ENCODE data around the gene RPS6KB2.
A peak's percentile ranks its signal among the peaks of the same experiment; 100 is the strongest.
"Not testable (repeated sequence)": the region's sequence is repeated elsewhere in the genome, so short reads cannot be mapped to it uniquely, and the experiment has no call there.

Gene RPS6KB2

DNA sequence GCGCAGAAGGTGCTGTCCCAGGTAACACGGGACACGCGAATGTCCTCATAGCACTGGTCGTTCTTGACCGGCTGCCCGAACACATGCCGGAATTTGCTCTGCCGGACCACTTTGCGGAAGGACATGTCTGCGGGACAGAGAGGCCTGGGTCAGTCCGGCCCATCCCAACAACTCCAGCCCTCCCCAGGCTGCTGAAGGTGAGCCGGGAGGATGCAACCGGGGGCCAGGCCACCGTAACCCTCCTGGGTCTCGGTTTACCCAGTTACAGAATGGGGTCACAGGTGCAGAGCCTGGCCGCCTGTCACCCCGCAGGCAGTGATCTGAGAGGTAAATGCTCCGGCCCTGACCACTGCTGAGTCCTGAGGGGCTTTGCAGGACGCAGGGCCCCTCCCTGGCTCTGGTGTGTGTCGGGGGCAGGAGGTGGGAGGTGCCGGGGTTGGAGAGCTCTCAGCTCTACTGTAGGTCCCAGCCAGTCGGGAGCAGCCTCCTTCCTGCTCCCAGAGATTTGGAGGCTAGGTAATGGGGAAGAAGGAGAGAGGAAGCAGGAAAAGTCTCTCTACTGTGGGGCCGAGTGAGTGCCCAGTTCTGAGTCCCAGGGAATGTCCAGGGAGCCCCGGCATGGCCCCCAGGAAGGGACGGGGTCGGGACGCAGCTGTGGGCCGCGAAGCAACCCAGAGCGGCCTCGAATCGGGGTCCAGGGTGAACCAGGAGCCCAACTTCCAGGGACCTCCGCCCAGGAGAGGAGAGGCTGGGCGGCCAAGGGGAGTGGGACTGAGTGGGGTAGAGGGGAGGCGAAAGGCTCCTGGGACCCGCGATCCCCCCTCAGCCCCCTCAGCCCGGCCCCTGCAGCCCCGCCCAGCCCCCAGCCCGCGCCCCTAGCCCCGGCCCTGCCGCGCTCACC is 14.5 kb downstream of the RPS6KB2 start:
- DNase-seq (ENCODE audit: low read depth), result no peak

DNA sequence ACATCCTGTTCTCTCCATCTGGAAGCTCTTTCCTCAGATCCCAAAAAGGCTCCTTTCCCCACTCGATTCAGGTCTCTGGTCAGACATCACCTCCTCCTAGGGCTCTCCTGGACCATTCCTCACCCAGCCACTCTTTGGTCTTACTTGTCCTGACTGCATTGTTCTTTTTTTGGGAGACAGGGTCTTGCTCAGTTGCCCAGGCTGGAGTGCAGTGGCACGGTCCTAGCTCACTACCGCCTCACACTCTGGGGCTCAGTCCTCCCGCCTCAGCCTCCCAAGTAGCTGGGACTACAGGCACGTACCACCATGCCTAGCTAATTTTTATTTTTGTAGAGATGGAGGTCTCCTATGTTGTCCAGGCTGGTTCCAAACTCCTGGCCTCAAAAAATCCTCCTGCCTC is 17.2 kb downstream of the RPS6KB2 start:
- DNase-seq (ENCODE audit: low read depth), result no peak

DNA sequence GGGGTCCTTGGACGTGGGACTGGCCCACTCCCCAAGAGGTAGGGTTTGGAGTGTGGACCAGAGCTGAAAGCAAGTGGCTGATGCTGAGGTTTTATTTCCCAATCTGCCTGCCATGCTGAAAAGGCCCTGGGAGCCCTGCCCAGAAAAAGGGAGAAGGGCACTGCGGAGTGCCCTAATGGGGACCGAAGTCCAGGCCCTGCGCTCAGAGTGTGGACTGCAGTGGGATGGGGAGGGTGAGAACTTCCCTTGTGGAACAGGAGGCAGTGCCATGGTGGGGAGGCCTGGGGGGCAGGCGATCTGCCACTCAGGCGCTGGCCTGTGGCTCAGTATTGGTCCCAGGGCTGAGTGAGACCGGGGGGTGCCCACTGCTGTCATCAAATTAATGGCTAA is 19.9 kb downstream of the RPS6KB2 start:
- no peak for DNase-seq (ENCODE audit: low read depth)

DNA sequence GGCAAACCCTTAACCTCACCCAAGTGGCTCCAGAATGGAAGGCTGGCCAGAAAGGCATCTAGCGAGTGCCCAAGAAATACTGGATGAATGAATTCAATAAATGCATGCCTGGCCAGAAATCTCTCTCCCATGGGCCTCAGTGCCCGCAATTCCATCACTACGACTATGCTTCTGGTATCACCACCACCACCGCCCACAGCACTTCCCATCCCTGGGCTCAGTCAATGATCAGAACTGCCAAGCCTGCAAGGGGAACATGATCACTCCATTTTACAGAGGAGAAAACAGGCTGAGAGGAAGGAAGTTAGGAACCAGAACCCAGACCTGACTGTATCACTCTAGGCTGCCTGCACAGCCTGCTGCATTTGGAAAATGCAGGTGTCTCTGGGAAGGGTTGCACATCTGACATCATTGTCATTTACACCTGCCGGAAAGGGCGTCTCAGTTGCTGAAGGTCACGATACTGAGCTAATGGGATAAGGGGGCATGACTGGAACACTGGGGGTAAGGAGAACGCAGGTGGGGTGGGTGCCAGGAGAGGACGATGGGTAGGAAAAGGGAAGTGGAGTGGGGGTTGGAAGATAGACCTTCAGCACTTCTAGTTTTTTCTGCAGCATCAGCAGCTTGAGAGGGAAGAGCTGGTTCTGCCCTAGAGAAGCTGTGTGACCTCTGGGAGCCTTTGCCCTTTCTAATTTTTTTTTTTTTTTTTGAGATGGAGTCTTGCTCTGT is 21.0 kb downstream of the RPS6KB2 start:
- no peak for DNase-seq (ENCODE audit: low read depth)

DNA sequence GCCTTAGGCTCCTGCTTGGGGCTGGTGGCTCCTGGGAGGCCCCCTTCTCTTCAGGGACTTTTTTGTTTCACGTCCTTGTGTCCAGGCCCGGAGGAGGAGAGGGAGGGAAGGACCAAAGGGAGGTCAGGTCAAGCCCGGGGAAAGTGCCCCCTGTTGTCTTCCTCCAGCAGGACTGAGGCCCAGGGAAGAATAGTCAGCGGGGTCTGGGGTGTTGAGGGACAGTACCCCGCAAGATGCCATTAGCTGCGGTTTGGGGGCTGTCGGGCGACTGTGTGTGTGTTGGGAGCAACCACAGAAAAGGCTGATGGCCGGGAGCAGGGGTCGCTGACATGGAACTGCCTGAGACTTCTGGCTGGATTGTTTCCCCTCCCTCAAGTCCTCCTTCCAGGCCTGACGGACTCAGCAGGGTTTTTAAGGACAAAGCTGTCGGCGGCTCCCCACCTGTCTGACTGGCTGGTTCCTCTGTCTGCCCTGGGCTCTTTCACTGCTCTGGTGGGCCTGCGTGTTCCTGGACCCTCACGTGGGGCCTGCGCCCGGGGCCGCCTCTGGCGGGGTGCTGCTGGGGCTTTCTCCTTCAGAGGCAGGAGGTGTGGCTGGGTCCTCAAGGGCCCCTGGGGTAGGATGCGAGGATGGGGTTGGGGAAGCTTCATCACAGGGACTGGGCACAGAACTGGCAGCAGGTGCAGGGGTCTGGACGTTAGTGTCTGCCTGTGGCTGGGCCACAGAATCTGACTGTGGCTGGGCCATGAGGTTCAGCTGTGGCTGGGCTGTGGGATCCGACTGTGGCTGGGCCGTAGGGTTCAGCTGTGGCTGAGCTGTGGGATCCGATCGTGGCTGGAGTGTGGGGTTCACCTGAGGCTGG is 22.7 kb downstream of the RPS6KB2 start:
- DNase-seq (ENCODE audit: low read depth), result no peak

DNA sequence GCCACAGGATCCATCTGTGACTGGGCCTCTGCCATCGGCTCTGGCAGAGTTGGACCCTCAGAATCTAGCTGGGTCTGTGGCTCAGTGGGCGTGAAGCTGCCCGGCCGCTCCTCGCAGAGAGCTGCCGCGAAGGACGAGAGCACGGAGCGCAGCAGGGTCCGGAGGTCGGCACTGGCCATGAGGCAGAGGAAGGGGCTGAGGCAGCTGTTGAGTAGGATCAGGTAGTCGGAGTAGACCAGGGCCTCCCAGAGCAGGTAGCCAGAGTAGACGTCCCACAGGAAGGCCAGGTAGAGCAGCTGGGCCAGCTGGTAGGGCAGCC is 23.3 kb downstream of the RPS6KB2 start:
- DNase-seq (ENCODE audit: low read depth), result no peak

DNA sequence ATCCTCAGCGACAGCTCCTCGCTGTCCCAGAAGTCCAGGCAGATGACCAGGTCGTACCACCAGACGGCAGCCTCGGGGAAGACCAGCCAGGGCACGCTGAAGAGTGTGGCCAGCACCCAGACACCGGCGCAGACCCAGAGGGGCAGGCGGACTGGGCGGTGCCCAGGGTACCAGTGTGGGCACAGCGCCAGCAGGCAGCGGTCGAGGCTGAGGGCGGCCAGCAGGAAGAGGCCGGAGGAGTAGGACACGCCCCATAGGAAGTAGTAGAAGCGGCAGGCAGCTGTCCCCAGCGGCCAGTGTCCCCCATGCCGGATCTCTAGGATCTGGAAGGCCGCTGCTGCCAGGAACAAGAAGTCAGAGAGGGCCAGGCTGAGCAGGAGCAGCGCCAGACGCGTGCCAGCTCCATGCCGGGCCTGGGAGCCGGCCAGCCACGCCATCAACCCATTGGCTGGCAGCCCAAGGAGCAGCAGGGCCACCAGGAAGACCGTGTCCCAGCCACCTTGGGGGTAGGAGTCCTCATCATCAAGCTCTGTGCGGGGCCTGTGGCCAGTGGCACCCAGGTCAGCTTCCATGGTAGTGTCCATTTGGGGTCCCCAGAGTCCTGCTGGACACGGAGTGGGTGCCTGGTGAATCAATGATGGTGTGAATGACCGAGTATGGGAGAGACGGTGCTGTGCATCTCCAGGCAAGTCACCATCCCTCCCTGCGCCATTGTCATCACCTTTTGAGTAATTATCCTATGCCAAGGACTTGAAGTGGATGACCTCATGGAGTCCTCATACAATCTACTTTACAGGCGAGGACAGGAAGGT is 24.1 kb downstream of the RPS6KB2 start, which contains the start of gene GPR152:
GPR152 (minus strand) TSS at position 589 of the 812 bp plus-strand sequence; CDS start at position 584, 5 bp downstream.
- no peak for DNase-seq (ENCODE audit: low read depth)

DNA sequence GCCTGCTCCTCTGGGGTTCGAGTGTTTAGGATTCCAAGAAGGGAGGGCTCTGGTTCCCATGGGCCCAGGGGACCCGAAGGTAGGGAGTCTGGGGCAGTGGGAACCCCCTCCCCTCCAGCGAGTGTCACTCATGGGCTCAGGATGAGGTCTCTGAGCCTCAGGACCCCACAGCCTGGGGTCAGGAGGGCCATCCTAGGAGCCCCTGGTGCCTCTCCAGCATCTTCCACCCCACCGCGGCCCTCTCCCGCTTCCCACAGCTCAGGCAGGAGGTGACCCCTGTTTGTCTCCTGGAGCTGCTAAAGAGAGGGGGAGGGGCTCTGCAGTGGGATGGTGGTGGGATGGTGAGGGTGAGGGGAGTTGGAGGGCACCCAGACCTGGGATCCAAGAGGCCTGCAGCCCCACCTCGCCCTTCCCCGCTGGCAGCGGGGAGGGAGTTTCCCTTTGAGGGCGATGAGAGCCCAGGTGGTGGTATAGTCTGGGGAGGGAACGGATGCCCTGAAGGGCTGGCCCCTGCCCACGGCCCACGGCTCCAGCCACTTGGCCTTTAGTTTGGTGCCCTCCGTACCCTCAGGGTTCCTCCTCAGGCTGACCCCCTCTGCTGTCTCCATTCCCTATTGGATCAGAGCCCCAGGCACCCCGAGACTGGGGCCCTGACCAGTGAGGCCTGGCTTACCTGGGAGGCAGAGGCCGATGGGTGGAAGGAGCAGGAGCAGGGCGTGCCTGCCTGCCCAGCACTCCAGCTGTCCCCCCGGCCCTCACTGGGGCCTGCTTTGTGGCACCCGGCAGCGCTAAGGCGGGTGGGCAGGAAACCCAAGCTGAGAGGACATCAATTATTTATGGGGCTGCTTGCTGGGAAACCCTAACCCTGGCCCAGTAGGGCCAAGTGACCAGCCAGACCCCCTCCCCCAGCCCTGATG is 25.8 kb downstream of the RPS6KB2 start:
- DNase-seq (ENCODE audit: low read depth), result no peak

DNA sequence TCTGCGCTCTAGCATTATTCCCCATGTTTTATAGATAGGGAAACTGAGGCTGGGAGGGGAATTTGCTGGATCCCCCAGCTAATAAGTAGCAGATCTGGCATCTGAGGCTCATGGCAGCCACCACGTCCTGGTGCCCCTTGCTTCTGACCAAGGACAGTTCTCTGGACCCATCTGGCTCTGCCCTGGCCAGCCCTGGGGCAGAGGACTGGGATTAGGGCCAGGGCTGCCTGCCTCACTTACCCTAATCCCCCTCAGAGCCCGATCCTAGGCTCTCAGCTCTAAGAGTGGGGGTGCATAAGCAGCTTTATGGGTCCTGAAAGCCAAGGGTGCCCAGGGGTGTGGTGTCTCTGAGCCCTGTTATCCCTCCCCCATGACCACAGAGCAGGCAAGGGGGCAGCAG is 26.8 kb downstream of the RPS6KB2 start, which contains the start of gene CABP4:
CABP4 (plus strand) TSS at position 301 of the 400 bp plus-strand sequence; CDS start at position 371, 70 bp downstream.
- no peak for DNase-seq (ENCODE audit: low read depth)

DNA sequence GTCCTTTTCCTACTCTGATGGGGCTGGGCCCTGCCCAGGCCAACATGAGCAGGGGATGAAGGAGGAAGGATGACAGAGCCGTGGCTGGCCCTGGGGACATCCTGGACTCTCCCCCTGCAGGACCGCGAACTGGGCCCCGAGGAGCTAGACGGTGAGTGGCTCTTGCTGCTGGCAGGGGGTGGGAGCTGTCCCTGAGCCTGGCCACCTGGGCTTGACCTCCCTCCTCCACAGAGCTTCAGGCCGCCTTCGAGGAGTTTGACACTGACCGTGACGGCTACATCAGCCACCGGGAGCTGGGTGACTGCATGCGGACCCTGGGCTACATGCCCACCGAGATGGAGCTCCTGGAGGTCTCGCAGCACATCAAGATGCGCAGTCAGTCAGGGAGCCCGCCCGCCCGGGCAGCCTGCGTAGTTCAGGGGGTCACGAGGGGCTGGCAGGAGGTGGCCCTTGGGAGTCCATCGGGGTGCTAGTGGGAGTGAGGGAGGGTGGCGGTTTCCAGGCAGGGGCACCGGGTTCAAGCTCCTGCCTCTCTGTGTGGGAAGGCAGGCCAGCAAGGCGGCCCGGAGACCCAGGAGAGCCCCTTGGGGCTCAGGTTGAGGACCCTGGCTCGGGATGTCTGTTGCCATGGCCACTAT is 27.9 kb downstream of the RPS6KB2 start:
- DNase-seq (ENCODE audit: low read depth), result no peak

DNA sequence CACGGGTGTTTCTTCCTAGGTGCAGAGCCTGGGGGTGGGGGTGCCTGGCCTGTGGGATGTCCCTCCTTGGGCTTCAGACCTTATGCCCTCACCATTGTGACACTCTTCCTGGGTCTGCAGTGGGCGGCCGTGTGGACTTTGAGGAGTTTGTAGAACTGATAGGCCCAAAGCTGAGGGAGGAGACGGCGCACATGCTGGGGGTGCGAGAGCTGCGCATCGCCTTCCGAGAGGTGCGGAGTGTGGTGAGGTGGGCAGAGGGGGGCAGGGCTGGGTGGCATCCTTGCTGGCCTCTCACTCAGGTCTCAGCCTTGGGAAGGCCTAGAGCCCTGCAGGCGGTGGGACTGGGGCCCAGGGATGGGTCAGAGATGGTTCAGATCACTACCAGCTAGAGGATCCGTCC is 29.2 kb downstream of the RPS6KB2 start:
- no peak for DNase-seq (ENCODE audit: low read depth)

DNA sequence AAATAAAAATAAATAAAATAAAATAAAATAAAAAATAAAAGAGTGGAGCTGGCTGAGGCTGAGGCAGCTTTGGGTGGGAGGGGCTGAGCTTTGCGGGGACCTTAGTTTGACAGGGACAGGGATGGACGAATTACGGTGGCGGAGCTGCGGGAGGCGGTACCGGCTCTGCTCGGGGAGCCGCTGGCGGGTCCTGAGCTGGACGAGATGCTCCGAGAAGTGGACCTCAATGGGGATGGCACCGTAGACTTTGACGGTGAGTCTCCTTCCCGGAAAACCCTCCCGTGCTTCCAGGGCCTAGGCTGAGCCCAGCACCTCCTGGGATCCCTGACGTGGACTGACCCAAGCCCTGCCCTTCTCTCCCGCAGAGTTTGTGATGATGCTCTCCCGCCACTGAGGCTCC is 30.0 kb downstream of the RPS6KB2 start:
- no peak for DNase-seq (ENCODE audit: low read depth)

DNA sequence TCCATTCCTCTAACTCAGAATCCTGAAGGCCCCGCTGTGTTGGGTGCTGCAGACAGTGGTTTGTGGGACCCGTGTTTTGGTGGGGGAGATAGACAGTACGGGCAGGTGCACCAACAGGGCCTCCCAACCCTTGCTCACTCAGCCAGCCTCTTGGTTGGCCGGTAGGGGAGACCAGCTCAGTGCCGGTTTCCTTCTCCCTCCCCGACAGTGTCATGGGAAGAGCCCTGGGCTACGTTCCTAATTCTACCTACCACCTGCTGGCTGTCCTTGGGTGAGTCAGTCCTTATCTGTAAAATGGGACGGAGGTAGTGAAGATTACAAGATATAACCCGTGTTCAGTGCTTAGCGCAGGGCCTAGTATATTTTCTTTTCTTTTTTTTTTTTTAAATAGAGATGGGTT is 34.9 kb downstream of the RPS6KB2 start:
- no peak for DNase-seq (ENCODE audit: low read depth)

DNA sequence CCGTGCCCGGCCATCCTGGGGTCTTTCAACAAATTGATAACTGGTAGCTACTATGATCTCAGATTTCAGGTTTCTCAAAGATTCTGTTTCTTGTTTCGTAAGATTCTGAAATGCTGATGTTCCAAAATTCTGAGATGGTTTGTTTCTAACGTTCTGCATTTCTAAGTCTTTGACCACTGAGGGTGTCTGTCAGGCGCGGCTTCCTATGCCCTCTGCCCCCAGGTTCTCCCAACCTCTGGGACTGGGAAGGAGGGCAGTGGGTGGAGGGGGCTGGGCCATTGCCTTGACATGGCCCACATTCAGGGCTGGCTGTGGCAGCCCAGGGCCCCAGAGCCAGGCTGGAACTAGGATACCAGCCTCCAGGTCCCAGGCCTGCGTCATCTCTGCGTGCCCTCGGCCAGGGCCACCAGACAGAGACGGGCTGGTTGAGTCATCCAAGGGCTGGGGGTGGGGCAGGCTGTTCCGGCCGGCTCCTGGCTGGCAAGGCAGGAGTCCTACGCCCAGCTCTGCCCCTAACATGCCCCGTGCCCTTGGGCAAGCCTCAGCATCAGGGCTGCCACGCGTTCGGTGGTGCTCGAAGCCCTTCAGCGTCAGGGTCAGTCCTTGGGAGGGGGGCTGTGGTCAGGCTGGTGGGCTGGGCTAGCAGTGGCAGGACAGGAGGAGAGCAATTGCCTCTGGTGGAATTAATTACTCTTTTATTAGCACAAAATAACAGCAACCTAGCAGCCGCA is 35.6 kb downstream of the RPS6KB2 start:
- DNase-seq (ENCODE audit: low read depth), result no peak

DNA sequence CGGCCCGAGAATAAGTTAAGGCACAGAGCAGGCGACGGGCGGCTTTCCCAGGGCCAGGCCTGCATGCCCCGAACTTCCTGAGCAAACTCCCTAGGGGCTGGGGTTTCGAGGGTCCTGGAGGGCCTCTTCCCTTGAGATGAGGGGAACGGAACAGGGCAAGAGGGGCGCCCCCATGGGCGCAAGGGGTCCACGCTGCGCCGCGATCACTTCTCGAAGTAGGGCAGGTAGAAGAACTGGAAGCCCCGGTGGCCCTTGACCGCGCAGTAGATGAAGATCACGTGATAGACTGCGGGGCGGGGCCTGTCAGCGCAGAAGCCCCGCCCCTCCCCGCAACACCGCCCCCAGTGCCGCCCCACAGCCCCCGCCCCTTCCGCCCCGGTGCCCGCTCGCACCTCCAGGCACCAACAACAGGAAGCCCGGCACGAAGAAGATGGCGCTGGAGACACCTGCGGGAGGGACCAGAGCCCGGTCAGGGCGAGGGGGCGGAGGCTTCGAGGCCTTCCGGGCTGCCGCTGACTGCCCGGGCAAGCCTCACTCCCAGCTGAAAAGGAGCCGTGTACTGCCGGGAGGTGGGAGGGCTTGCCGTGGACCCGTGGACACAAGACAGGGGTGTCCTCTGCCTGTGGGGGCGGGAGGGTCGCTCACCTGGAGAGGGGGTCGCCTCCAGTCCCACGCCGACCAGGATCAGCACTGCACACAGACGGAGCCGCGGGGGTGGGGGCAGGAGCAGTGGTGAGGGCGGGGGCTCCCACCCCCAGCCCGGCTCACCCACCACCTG is 36.3 kb downstream of the RPS6KB2 start:
- DNase-seq (ENCODE audit: low read depth), result peak; percentile 91

DNA sequence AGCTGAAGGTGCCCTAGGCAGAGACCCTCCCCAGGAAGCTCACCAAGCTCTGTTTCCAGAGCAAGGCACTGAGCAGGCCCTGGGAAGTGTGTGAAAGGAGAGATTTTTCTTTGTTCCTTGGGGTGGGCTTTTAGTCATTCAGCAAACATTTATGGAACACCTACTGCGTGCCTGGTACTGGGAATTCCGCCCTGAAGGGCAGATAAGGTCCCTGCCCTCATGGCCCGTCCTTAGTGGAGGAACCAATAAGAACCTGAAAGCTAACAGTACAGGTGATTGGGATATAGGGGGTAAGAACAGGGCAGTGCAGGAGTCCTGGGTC is 36.9 kb downstream of the RPS6KB2 start:
- no peak for DNase-seq (ENCODE audit: low read depth)

DNA sequence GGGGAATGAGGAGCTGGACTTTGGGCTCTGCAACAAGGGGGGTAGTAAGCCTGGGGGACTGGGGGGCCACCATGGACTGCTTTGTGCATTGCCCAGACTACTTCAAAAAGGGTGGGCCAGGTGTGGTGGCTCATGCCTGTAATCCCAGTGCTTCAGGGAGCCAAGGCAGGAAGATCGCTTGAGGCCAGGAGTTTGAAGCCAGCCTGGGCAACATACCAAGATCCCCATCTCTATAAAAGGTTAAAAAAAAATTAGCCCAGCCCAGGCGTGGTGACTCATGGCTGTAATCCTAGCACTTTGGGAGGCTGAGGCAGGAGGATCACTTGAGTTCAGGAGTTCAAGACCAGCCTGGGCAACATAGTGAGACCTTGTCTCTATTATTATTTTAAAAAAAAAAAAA is 37.2 kb downstream of the RPS6KB2 start:
- not testable (repeated sequence) for DNase-seq (ENCODE audit: low read depth)

DNA sequence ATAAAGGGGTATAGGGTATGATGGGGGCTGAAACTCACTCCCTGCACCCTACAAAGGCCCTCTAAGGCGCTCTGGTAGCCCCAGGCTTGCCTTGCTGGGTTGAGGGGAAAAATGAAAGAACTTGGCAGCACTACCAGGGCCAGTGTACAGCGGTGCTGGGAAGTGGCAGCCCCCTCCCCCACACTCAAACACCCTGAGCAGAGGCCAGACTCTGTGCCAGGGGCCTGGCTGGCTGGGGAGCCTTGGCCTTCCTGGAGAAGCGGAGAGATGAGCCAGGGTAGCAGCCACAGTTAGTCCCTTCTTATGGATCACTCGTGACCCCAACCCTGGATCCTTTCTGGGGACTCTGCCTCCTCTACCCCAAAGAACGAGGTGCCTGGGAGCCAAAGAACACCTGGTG is 38.1 kb downstream of the RPS6KB2 start:
- DNase-seq (ENCODE audit: low read depth), result no peak
